Astrocyte of the cerebellum (primary cell): ENCODE results near the gene EPHX1.

Source experiments
- DNase-seq: peaks from one replicate; pipeline ENCODE4 v3.0.0-alpha.2; 2011; ENCODE audit warnings: low read depth
- H3K4me3 ChIP-seq: 2 replicates; pipeline ENCODE4 v1.5.1; 2011; ENCODE audit warnings: mild to moderate bottlenecking, low read depth, low read length, moderate library complexity
- in situ Hi-C: cut with HindIII; loops from 2 replicates; pipeline ENCODE4 v1.10.0; 2017; ENCODE audit warnings: low sequenced_read_pairs
- TF ChIP-seq, protein P1 (sequence below): IDR thresholded peaks from 2 replicates; pipeline ENCODE4 v1.5.1; 2012; ENCODE audit warnings: low read length, low read depth, moderate library complexity, mild to moderate bottlenecking; ENCODE audit errors: missing control alignments

EPHX1 gene

DNA sequence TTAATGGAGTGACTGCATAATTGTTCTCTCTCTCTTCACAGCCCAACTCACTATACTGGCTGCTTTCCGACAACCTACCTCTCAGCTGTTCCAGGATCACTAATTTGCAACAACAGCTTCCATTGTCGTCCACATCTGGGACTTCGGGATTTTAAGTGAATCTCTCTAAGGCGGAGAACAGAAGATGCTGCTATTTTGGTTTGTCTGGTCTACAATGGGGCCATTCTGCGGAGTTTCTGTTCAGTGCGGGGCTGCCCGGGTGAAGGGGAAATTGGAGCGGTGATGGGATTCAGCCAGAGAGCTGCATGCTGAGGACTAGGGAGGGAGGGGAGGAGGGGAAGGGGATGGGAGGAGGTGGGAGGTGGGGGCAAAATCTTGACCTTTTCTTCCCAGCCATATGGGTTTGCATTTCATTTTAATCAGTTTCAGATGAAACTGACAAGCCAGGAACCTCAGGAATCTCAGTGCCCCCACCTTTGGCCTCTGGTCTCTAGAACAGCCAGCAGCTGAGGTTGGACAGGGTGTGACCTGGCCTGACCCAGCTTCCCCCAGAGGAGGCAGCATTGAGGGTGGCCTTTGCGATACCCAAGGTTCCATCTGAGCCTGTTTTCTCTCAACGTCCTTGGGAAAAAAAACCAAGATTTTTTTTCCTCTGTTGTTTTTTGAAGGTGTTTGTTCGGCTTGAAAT, 39.2 kb upstream of the EPHX1 start:
- TF ChIP-seq, protein P1, sequence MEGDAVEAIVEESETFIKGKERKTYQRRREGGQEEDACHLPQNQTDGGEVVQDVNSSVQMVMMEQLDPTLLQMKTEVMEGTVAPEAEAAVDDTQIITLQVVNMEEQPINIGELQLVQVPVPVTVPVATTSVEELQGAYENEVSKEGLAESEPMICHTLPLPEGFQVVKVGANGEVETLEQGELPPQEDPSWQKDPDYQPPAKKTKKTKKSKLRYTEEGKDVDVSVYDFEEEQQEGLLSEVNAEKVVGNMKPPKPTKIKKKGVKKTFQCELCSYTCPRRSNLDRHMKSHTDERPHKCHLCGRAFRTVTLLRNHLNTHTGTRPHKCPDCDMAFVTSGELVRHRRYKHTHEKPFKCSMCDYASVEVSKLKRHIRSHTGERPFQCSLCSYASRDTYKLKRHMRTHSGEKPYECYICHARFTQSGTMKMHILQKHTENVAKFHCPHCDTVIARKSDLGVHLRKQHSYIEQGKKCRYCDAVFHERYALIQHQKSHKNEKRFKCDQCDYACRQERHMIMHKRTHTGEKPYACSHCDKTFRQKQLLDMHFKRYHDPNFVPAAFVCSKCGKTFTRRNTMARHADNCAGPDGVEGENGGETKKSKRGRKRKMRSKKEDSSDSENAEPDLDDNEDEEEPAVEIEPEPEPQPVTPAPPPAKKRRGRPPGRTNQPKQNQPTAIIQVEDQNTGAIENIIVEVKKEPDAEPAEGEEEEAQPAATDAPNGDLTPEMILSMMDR, result no peak
- in situ Hi-C loops, result no loop called here
- no peak for DNase-seq

DNA sequence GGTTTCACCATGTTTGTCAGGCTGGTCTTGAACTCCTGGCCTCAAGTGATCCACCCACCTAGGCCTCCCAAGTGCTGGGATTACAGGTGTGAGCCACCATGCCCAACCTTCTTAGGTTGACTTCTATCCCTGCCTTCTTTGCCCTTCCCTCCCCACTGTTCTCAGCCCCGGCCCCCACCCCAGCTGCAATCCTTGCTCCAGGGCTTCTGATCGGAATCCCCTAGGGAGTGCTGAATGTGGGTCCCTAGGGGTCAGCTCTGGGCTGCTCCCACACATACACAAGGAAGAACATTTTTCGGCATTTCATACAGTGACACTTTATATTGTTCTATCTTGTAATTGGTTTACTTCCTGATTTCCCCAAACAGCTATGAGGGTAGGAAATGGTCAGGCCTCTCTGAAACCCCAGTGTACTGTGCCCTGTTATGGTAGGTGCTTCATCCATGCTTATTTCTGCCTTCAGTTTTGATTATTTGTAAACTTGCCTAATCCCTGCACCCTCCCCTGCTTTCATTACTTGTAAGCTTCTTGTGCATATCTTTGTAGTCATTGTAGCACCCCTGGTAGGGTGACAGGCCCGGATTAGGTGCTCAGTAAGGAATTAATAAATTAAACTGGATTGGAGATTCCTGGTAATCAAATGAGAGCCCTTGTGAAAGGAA, 38.1 kb upstream of the EPHX1 start:
- TF ChIP-seq, protein P1, result no peak
- H3K4me3 ChIP-seq, result no peak overlapping the region
- in situ Hi-C loops, result no loop called here

More for the DNA sequence above, 39.2 kb upstream of the EPHX1 start:
- no peak overlapping the region for H3K4me3 ChIP-seq

DNA sequence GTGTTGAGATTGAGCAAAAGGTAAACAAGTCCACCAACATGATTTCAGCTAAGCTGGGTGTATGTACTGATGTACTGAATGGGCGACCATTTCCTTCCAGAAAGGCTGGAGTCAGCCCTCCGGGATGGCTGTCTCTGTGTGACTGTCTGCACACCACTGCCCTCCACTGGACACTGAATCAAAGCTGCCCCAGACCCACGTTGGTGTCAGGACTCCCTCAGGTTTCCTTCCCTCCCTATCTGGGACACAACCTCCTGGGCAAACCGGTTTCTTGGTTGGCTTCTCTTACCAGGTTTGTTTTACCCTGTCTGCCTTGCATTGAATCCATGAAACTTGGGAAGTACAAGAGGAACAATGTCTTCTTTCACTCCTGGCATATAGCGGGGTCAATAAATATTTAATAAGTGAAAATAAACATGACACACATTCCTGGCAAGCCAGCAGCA, 37.6 kb upstream of the EPHX1 start:
- peak; percentile 87 for DNase-seq
- TF ChIP-seq, protein P1, result peak; percentile 90
- in situ Hi-C loops, result no loop called here
- H3K4me3 ChIP-seq, result no peak overlapping the region

More for the DNA sequence above, 38.1 kb upstream of the EPHX1 start:
- DNase-seq, result no peak

DNA sequence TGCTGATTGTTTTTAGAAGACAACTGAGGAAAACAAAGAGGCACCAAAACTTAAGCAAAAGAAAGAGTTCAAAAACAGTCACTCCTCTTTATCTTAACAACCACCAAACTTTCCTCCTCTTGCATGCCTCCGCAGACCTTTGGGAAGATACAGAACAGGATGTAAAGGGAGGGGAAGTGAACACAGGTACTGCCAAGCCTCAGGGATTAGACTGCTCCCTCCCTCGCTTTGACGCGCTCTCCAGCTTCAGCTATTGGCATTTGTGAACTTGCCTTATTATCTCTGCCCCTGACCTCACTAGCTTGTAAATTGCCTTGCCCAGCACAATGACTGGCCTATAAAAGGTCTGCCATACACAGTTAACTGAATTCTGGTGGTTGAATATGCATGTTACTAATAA, 37.1 kb upstream of the EPHX1 start:
- in situ Hi-C loops, result no loop called here
- DNase-seq, result no peak
- no peak overlapping the region for H3K4me3 ChIP-seq
- TF ChIP-seq, protein P1, result no peak

DNA sequence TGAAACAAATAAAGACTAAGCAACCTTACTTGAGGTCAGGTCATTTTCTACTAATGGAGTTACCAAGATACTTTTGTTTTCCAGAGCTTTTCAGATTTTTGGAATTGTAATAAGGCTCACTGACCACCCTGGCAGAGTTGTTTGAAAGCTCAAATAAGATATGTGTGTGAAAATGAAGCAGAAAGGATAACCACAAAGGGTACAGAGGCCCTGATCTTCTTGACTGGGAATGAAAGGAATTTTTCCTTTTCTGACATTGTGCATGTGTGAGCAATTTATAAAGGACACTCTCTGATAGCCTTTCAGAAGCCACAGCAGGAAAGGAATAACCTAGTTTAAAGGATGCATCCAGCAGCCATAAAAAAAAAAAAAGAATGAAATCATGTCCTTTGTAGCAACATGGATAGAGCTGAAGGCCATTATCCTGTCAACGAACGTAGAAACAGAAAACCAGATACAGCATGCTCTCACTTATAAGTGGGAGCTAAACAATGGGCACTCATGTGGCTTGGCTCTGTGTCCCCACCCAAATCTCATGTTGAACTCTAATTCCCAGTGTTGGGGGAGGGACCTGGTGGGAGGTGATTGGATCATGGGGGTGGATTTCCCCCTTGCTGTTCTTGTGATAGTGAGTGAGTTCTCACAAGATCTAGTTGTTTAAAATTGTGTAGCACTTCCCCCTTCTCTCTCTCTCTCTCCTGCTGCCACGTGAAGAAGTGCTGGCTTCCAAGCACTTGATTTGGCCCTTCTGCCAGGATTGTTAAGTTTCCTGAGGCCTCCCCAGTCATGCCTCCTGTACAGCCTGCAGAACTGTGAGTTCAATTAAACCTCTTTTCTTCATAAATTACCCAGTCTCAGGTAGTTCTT, 35.4 kb upstream of the EPHX1 start:
- TF ChIP-seq, protein P1, result no peak
- no peak overlapping the region for H3K4me3 ChIP-seq
- no peak for DNase-seq
- in situ Hi-C loops, result no loop called here

DNA sequence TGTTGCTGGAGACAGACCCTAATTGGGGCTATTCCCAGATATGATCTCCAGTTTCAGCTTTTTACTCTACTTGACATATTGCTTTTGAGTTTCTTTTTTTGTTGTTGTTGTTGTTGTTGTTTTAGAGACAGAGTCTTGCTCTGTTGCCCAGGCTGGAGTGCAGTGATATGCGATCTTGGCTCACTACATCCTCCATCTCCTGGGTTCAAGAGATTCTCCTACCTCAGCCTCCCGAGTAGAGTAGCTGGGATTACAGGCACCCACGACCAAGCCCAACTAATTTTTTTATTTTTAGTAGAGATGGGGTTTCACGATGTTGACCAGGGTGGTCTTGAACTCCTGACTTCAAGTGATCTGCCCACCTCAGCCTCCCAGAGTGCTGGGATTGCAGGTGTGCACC, 33.6 kb upstream of the EPHX1 start:
- in situ Hi-C loops, result no loop called here
- no peak for DNase-seq
- no peak overlapping the region for H3K4me3 ChIP-seq
- TF ChIP-seq, protein P1, result no peak
